Testis (tissue), 2 donors: Measurements from ENCODE around the gene QRFP.

Source experiments
- POLR2A ChIP-seq: fragments of 450-650 bp; IDR thresholded peaks from one replicate; pipeline ENCODE4 v1.6.1; 2017; ENCODE audit warnings: antibody characterized with exemption, mild to moderate bottlenecking, moderate library complexity
- TF ChIP-seq, protein P1 (sequence below), 3 experiments: fragments of 450-650 bp in 2 of 3; fragments of 200-600 bp in 1 of 3; sonication (generic) in 1 of 3; IDR thresholded peaks; one replicate each; pipeline ENCODE4 v1.5.1; 2016 to 2019; ENCODE audit warnings: antibody characterized with exemption in 3 of 3, mild to moderate bottlenecking in 2 of 3, moderate library complexity in 1 of 3

GRCh38 chr9:130891688-130892476, 4.7 kb downstream of the QRFP start:
- TF ChIP-seq, protein P1, sequence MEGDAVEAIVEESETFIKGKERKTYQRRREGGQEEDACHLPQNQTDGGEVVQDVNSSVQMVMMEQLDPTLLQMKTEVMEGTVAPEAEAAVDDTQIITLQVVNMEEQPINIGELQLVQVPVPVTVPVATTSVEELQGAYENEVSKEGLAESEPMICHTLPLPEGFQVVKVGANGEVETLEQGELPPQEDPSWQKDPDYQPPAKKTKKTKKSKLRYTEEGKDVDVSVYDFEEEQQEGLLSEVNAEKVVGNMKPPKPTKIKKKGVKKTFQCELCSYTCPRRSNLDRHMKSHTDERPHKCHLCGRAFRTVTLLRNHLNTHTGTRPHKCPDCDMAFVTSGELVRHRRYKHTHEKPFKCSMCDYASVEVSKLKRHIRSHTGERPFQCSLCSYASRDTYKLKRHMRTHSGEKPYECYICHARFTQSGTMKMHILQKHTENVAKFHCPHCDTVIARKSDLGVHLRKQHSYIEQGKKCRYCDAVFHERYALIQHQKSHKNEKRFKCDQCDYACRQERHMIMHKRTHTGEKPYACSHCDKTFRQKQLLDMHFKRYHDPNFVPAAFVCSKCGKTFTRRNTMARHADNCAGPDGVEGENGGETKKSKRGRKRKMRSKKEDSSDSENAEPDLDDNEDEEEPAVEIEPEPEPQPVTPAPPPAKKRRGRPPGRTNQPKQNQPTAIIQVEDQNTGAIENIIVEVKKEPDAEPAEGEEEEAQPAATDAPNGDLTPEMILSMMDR (IDR thresholded peaks at IDR 0.05), result no peak
- no peak for TF ChIP-seq POLR2A
